B cell (primary cell): Measurements from ENCODE around the gene DTD1. TPM values are rescaled to one million over a fixed set of nuclear protein-coding genes. Genes with fewer than 3 reads are reported as not detected.

Experiments
- ATAC-seq: fragments of 200-7000 bp; cut with Tn5 transposase; one replicate; pipeline ENCODE4 v1.10.0; 2021; ENCODE audit warnings: low read depth, mild to moderate bottlenecking, moderate number of reproducible peaks, moderate library complexity
- CTCF ChIA-PET: fragments of 350-600 bp; sonication (Branson Sonifier 250); formaldehyde crosslinking; loops from one replicate; lab custom pipeline; 2021; ENCODE audit warnings: antibody characterized with exemption, inconsistent platforms; lab: Charles Lee
- POLR2A ChIA-PET: fragments of 350-600 bp; sonication (Branson Sonifier 250); formaldehyde crosslinking; loops from one replicate; lab custom pipeline; 2021; ENCODE audit warnings: antibody characterized with exemption; lab: Charles Lee
- DNase-seq: peaks from one replicate; pipeline ENCODE4 v3.0.0; 2013
- H2AFZ ChIP-seq: 2 replicates; pipeline ENCODE4 v1.6.1; 2012; ENCODE audit warnings: mild to moderate bottlenecking, low read depth, low read length; ENCODE audit not compliant: insufficient read depth, poor library complexity, severe bottlenecking
- H3K27ac ChIP-seq, 2 donors: 1 replicate in 1 of 2; 2 replicates in 1 of 2; pipeline ENCODE4 v1.5.1; 2012 to 2013; ENCODE audit warnings: low read length in 2 of 2, mild to moderate bottlenecking in 2 of 2, moderate library complexity in 1 of 2
- H3K27me3 ChIP-seq, 4 experiments: fragments of 200-600 bp in 1 of 4; sonication (generic) in 1 of 4; replicated peaks in 1 of 4; 1 replicate in 2 of 4; 2 replicates in 2 of 4; pipeline versions ENCODE4 v1.6.1 to v1.7.0; 2013 to 2016; ENCODE audit warnings: low read length in 3 of 4, mild to moderate bottlenecking in 2 of 4, mixed read lengths in 1 of 4, moderate library complexity in 1 of 4; ENCODE audit not compliant: insufficient read depth in 4 of 4, control insufficient read depth in 3 of 4; ENCODE audit errors: control extremely low read depth in 1 of 4
- H3K36me3 ChIP-seq, 2 experiments: replicated peaks in 1 of 2; 1 replicate in 1 of 2; 2 replicates in 1 of 2; pipeline versions ENCODE4 v1.6.1 to v1.7.1; 2013; ENCODE audit warnings: low read length in 1 of 2; ENCODE audit not compliant: insufficient read depth in 2 of 2, control insufficient read depth in 1 of 2; ENCODE audit errors: control extremely low read depth in 1 of 2, extremely low read depth in 1 of 2
- H3K4me1 ChIP-seq, 2 donors: fragments of 200-600 bp in 1 of 2; sonication (generic) in 1 of 2; 1 replicate in 1 of 2; 2 replicates in 1 of 2; pipeline versions ENCODE4 v1.5.1 to v1.6.1; 2013 to 2017; ENCODE audit warnings: low read length in 2 of 2; ENCODE audit not compliant: control insufficient read depth in 2 of 2, insufficient read depth in 2 of 2
- H3K4me2 ChIP-seq: replicated peaks from 2 replicates; pipeline ENCODE3; 2012; ENCODE audit warnings: mild to moderate bottlenecking, low read depth, low read length; ENCODE audit not compliant: poor library complexity, severe bottlenecking
- H3K4me3 ChIP-seq, 5 experiments: fragments of 200-600 bp in 1 of 5; sonication (generic) in 1 of 5; 1 replicate in 3 of 5; 2 replicates in 2 of 5; pipeline versions ENCODE4 v1.5.1 to v1.7.0; 2011 to 2016; ENCODE audit warnings: low read length in 4 of 5, mild to moderate bottlenecking in 4 of 5, low read depth in 2 of 5, control low read depth in 1 of 5, moderate library complexity in 1 of 5; ENCODE audit not compliant: insufficient read depth in 1 of 5; ENCODE audit errors: control extremely low read depth in 1 of 5, extremely low read depth in 1 of 5
- H3K79me2 ChIP-seq: fragments of 200-600 bp; sonication (generic); one replicate; pipeline ENCODE4 v1.6.0; 2016; ENCODE audit warnings: low read length; ENCODE audit not compliant: control insufficient read depth, insufficient read depth
- H3K9ac ChIP-seq: fragments of 200-600 bp; sonication (generic); 2 replicates; pipeline ENCODE4 v1.6.1; 2017; ENCODE audit warnings: mild to moderate bottlenecking, low read length, moderate library complexity
- H3K9me3 ChIP-seq, 3 donors: one replicate each; pipeline versions ENCODE4 v1.6.1 to v1.7.1; 2013; ENCODE audit warnings: low read length in 2 of 3; ENCODE audit not compliant: control insufficient read depth in 2 of 3, insufficient read depth in 1 of 3; ENCODE audit errors: control extremely low read depth in 1 of 3
- H4K20me1 ChIP-seq: 2 replicates; pipeline ENCODE4 v1.6.0; 2012; ENCODE audit warnings: mild to moderate bottlenecking, low read length; ENCODE audit not compliant: insufficient read depth, control insufficient read depth, poor library complexity, severe bottlenecking
- H3K27ac Mint-ChIP-seq: one replicate; pipeline ENCODE4 v1.8.0; 2021; ENCODE audit warnings: mixed read lengths
- H3K27me3 Mint-ChIP-seq: one replicate; pipeline ENCODE4 v1.8.0; 2021; ENCODE audit warnings: mixed read lengths
- H3K4me1 Mint-ChIP-seq: one replicate; pipeline ENCODE4 v1.8.0; 2021; ENCODE audit warnings: mixed read lengths
- H3K4me3 Mint-ChIP-seq: one replicate; pipeline ENCODE4 v1.8.0; 2021; ENCODE audit warnings: mixed read lengths
- H3K9me3 Mint-ChIP-seq: one replicate; pipeline ENCODE4 v1.8.0; 2022; ENCODE audit warnings: mixed read lengths; ENCODE audit not compliant: insufficient read depth
- EZH2 ChIP-seq: IDR thresholded peaks from 2 replicates; pipeline ENCODE4 v1.6.1; 2012; ENCODE audit warnings: borderline replicate concordance, low read depth, mild to moderate bottlenecking, moderate library complexity, low read length; ENCODE audit not compliant: insufficient read depth, poor library complexity, severe bottlenecking
- WGBS: methylation state at CpG from one replicate; pipeline ENCODE4 v1.1.5; 2013; ENCODE audit warnings: missing lambda C conversion rate; ENCODE audit not compliant: insufficient coverage; 5-methylcytosine and 5-hydroxymethylcytosine counted together
- intact Hi-C: fragments of 100-400 bp; cut with micrococcal nuclease; formaldehyde crosslinking; loops from one replicate; pipeline ENCODE4 v1.10.0; 2022
- polyA plus RNA-seq: library from polyadenylated mRNA; depleted of rRNA; stranded (reverse); fragments of >200 nt; gene quantifications from 2 replicates; pipeline ENCODE4 v1.2.3, GENCODE V29; 2012
- total RNA-seq, 2 donors: library from RNA; stranded (reverse); fragments of 120-200 nt in 1 of 2; gene quantifications; 1 replicate in 1 of 2; 2 replicates in 1 of 2; pipeline versions ENCODE4 v1.2.3 to v1.2.4, GENCODE V29; 2013 to 2022
- TF ChIP-seq, protein P1 (sequence below): fragments of 200-600 bp; IDR thresholded peaks from one replicate; pipeline ENCODE4 v1.8.0; 2022; ENCODE audit warnings: antibody characterized with exemption, mild to moderate bottlenecking

The DTD1 gene
- total and polyA plus RNA-seq, 2 donors (not counting 1 experiment from before 2014, with no cell fraction given) = 18.7 to 20.4 TPM

GRCh38 chr20:18774207-18774606 is 186.4 kb downstream of the DTD1 start:
- Histone ChIP-seq H3K4me2 (no peak overlapping the region), H3K4me3 (no peak overlapping the region), H3K79me2 (no peaks in the 10 kb centered on the region), H3K27ac (no peak overlapping the region), H3K36me3 (no peaks in the 10 kb centered on the region), H3K9ac (no peak overlapping the region), H3K27me3 (peaks cover 0 to 8% (median 0%) of the 10 kb centered on the region in 4 experiments), H2AFZ (no peak overlapping the region), H3K4me1 (no peaks in the 10 kb centered on the region), H4K20me1 (no peaks in the 10 kb centered on the region), H3K9me3 (no peaks in the 10 kb centered on the region)
- CTCF ChIA-PET = no interaction called here
- 67% methylated on average over 1 of the region's 2 CpGs for WGBS
- Mint-ChIP-seq H3K9me3 (no peaks in the 10 kb centered on the region), H3K4me1 (no peaks in the 10 kb centered on the region), H3K27me3 (peaks cover 4% of the 10 kb centered on the region), H3K4me3 (no peak overlapping the region), H3K27ac (no peak overlapping the region)
- intact Hi-C loops = no loop called here
- DNase-seq (no peak), ATAC-seq (no peak)
- TF ChIP-seq, protein P1, sequence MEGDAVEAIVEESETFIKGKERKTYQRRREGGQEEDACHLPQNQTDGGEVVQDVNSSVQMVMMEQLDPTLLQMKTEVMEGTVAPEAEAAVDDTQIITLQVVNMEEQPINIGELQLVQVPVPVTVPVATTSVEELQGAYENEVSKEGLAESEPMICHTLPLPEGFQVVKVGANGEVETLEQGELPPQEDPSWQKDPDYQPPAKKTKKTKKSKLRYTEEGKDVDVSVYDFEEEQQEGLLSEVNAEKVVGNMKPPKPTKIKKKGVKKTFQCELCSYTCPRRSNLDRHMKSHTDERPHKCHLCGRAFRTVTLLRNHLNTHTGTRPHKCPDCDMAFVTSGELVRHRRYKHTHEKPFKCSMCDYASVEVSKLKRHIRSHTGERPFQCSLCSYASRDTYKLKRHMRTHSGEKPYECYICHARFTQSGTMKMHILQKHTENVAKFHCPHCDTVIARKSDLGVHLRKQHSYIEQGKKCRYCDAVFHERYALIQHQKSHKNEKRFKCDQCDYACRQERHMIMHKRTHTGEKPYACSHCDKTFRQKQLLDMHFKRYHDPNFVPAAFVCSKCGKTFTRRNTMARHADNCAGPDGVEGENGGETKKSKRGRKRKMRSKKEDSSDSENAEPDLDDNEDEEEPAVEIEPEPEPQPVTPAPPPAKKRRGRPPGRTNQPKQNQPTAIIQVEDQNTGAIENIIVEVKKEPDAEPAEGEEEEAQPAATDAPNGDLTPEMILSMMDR = no peak
- no peak for TF ChIP-seq EZH2
- POLR2A ChIA-PET = no interaction called here

GRCh38 chr20:18775633-18776032 is 187.8 kb downstream of the DTD1 start:
- H3K4me3 Mint-ChIP-seq = no peak overlapping the region
- ChIA-PET CTCF (no interaction called here), POLR2A (no interaction called here)
- intact Hi-C loops = no loop called here
- no peak overlapping the region for H2AFZ ChIP-seq
- ATAC-seq (no peak), DNase-seq (no peak)
- H3K36me3 ChIP-seq = no peaks in the 10 kb centered on the region
- no peaks in the 10 kb centered on the region for H3K9me3 ChIP-seq
- no peak overlapping the region for H3K4me2 ChIP-seq
- TF ChIP-seq, protein P1 = no peak
- TF ChIP-seq EZH2 = no peak
- H3K79me2 ChIP-seq = no peaks in the 10 kb centered on the region
- no peak overlapping the region for H3K27ac ChIP-seq
- H3K4me1 ChIP-seq = no peaks in the 10 kb centered on the region
- WGBS = 100% methylated on average over 4 of the region's 5 CpGs
- no peak overlapping the region for H3K4me3 ChIP-seq
- no peaks in the 10 kb centered on the region for H3K9me3 Mint-ChIP-seq
- H3K9ac ChIP-seq = no peak overlapping the region
- peaks cover 4% of the 10 kb centered on the region for H3K27me3 Mint-ChIP-seq
- H3K4me1 Mint-ChIP-seq = no peaks in the 10 kb centered on the region
- H4K20me1 ChIP-seq = no peaks in the 10 kb centered on the region
- no peak overlapping the region for H3K27ac Mint-ChIP-seq
- H3K27me3 ChIP-seq = peaks cover 0 to 8% (median 0%) of the 10 kb centered on the region in 4 experiments
